HepG2 (cell line): Measurements from ENCODE around the gene MAGT1. TPM values are rescaled to one million over a fixed set of nuclear protein-coding genes. Genes with fewer than 3 reads are reported as not detected.
A peak's percentile ranks its signal among the peaks of the same experiment; 100 is the strongest.

ENCODE experiments used
- FOSL1 ChIP-seq: sonication (generic); formaldehyde crosslinking; IDR thresholded peaks from 2 replicates; pipeline ENCODE4 v1.9.0; 2021; ENCODE audit warnings: missing genetic modification reagents, borderline replicate concordance
- HES4 ChIP-seq: sonication (generic); formaldehyde crosslinking; IDR thresholded peaks from 2 replicates; pipeline ENCODE4 v1.9.0; 2021; ENCODE audit warnings: mild to moderate bottlenecking, missing genetic modification reagents, borderline replicate concordance
- POLR2A ChIP-seq, 2 experiments: IDR thresholded peaks; 2 replicates each; pipeline ENCODE4 v1.6.1; 2011; ENCODE audit warnings: low read depth in 2 of 2, low read length in 2 of 2, mild to moderate bottlenecking in 1 of 2, moderate library complexity in 1 of 2; ENCODE audit not compliant: insufficient read depth in 1 of 2
- POLR2G ChIP-seq: fragments of 200-400 bp; formaldehyde crosslinking; IDR thresholded peaks from 2 replicates; pipeline ENCODE4 v1.6.1; 2018; ENCODE audit warnings: mild to moderate bottlenecking, low read depth, low read length, moderate library complexity
- REXO4 ChIP-seq: sonication (generic); formaldehyde crosslinking; IDR thresholded peaks from 2 replicates; pipeline ENCODE4 v1.8.0; 2022; ENCODE audit warnings: missing genetic modification reagents, mild to moderate bottlenecking, borderline replicate concordance
- SKI ChIP-seq: fragments of 450-650 bp; IDR thresholded peaks from one replicate; pipeline ENCODE4 v1.6.1; 2018; ENCODE audit warnings: mild to moderate bottlenecking; ENCODE audit not compliant: partially characterized antibody
- SNAPC5 ChIP-seq: sonication (generic); formaldehyde crosslinking; IDR thresholded peaks from 2 replicates; pipeline ENCODE4 v1.8.1; 2023; ENCODE audit warnings: mild to moderate bottlenecking, missing genetic modification reagents, borderline replicate concordance
- SSRP1 ChIP-seq: IDR thresholded peaks from 2 replicates; pipeline ENCODE4 v1.6.1; 2016; ENCODE audit warnings: control low read depth
- TBX2 ChIP-seq: sonication (generic); formaldehyde crosslinking; IDR thresholded peaks from 2 replicates; pipeline ENCODE4 v1.5.0; 2020; ENCODE audit warnings: missing genetic modification reagents, mild to moderate bottlenecking, borderline replicate concordance
- ZBTB37 ChIP-seq: sonication (generic); formaldehyde crosslinking; IDR thresholded peaks from 2 replicates; pipeline ENCODE4 v1.4.0; 2020; ENCODE audit warnings: mild to moderate bottlenecking, missing genetic modification reagents
- ZFP62 ChIP-seq: sonication (generic); formaldehyde crosslinking; IDR thresholded peaks from 2 replicates; pipeline ENCODE4 v1.4.0; 2020; ENCODE audit warnings: missing genetic modification reagents
- ZMAT3 ChIP-seq: sonication (generic); formaldehyde crosslinking; conservative IDR thresholded peaks from 2 replicates; pipeline ENCODE4 v1.7.0; 2021; ENCODE audit warnings: missing genetic modification reagents
- ZNF234 ChIP-seq: sonication (generic); formaldehyde crosslinking; conservative IDR thresholded peaks from 2 replicates; pipeline ENCODE4 v1.5.1; 2020; ENCODE audit warnings: mild to moderate bottlenecking, missing genetic modification reagents
- ZNF335 ChIP-seq: sonication (generic); formaldehyde crosslinking; IDR thresholded peaks from 2 replicates; pipeline ENCODE4 v1.4.0; 2020; ENCODE audit warnings: missing genetic modification reagents
- ZNF337 ChIP-seq: sonication (generic); formaldehyde crosslinking; IDR thresholded peaks from 2 replicates; pipeline ENCODE4 v1.5.1; 2020; ENCODE audit warnings: missing genetic modification reagents, low read depth, mild to moderate bottlenecking, borderline replicate concordance
- ZNF513 ChIP-seq: sonication (generic); formaldehyde crosslinking; conservative IDR thresholded peaks from 2 replicates; pipeline ENCODE4 v1.5.0; 2020; ENCODE audit warnings: missing genetic modification reagents
- ZNF558 ChIP-seq: sonication (generic); formaldehyde crosslinking; IDR thresholded peaks from 2 replicates; pipeline ENCODE4 v1.9.0; 2022; ENCODE audit warnings: mild to moderate bottlenecking, missing genetic modification reagents, borderline replicate concordance
- ZNF609 ChIP-seq: sonication (generic); formaldehyde crosslinking; IDR thresholded peaks from 2 replicates; pipeline ENCODE4 v1.4.0; 2020; ENCODE audit warnings: mild to moderate bottlenecking, missing genetic modification reagents, borderline replicate concordance
- ZNF614 ChIP-seq: IDR thresholded peaks from 2 replicates; pipeline ENCODE4 v1.6.1; 2018; ENCODE audit warnings: missing biosample characterization, missing genetic modification reagents, inconsistent platforms, borderline replicate concordance
- ZNF75D ChIP-seq: sonication (generic); formaldehyde crosslinking; IDR thresholded peaks from 2 replicates; pipeline ENCODE4 v1.8.1; 2023; ENCODE audit warnings: missing genetic modification reagents, mild to moderate bottlenecking, borderline replicate concordance
- polyA plus RNA-seq, 8 experiments: library from polyadenylated mRNA; depleted of rRNA in 3 of 8; stranded (reverse) in 7 of 8; unstranded in 1 of 8; fragments of >200 nt; fragmentation: Illumina TruSeq in 4 of 8; extraction: Trizol in 4 of 8; gene quantifications; 2 replicates each; pipeline versions ENCODE4 v1.2.1 to v1.2.3, GENCODE V29; 2011 to 2016; ENCODE audit warnings: low read depth in 4 of 8, missing spikeins in 1 of 8, mixed read lengths in 1 of 8; ENCODE audit not compliant: insufficient read depth in 1 of 8
- total RNA-seq, 5 experiments: library from RNA; depleted of rRNA; stranded (reverse); fragments of >200 nt; fragmentation: Illumina TruSeq; extraction: Trizol; gene quantifications; 2 replicates each; pipeline ENCODE4 v1.2.3, GENCODE V29; 2016; ENCODE audit warnings: low read depth in 1 of 5

The MAGT1 gene
- total and polyA plus RNA-seq, 2 of the 13 experiments (the other 11 are each of a cell fraction or from before 2014, with no cell fraction given), result 38.0 to 75.0 TPM

- no peak for TF ChIP-seq ZNF337 (CRISPR knock-in tag)
- no peak for TF ChIP-seq ZNF513 (CRISPR knock-in tag)
- TF ChIP-seq POLR2A (IDR thresholded peaks at IDR 0.05; ENCODE audit: insufficient read depth in 1 of 2, low read depth in 2 of 2, low read length in 2 of 2), result peak; percentile 73 to 80
- TF ChIP-seq HES4 (CRISPR knock-in tag), result no peak
- TF ChIP-seq ZBTB37 (CRISPR knock-in tag), result no peak
- TF ChIP-seq REXO4 (CRISPR knock-in tag), result no peak
- no peak for TF ChIP-seq ZNF335 (CRISPR knock-in tag)
- TF ChIP-seq ZNF614 (CRISPR knock-in tag), result no peak
- no peak for TF ChIP-seq ZNF558 (CRISPR knock-in tag)
- TF ChIP-seq ZNF609 (CRISPR knock-in tag), result no peak
- TF ChIP-seq SSRP1 (CRISPR knock-in tag), result no peak
- TF ChIP-seq ZNF234 (CRISPR knock-in tag), result no peak
- TF ChIP-seq ZMAT3, result 0 out of 2 replicates have a peak, but pooled peaks have one; percentile 32
- no peak for TF ChIP-seq SNAPC5
- TF ChIP-seq ZFP62 (CRISPR knock-in tag), result no peak
- TF ChIP-seq TBX2 (CRISPR knock-in tag), result no peak
- TF ChIP-seq FOSL1 (CRISPR knock-in tag), result no peak
- TF ChIP-seq ZNF75D (CRISPR knock-in tag), result no peak
- TF ChIP-seq SKI, result no peak
- peak; percentile 87 for TF ChIP-seq POLR2G
These were observed 109.5 kb downstream of the MAGT1 start, which contains the start of gene ATRX (continued) for GRCh38 chrX:77785486-77786364.
